HG03520 (cell line): Measurements from ENCODE around the gene FAF1.

ENCODE experiments used
- ATAC-seq: cut with Tn5 transposase; IDR thresholded peaks from one replicate; pipeline ENCODE4 v1.9.1; 2021; ENCODE audit warnings: mild to moderate bottlenecking, moderate library complexity; ENCODE audit not compliant: unreplicated experiment

Gene FAF1

DNA sequence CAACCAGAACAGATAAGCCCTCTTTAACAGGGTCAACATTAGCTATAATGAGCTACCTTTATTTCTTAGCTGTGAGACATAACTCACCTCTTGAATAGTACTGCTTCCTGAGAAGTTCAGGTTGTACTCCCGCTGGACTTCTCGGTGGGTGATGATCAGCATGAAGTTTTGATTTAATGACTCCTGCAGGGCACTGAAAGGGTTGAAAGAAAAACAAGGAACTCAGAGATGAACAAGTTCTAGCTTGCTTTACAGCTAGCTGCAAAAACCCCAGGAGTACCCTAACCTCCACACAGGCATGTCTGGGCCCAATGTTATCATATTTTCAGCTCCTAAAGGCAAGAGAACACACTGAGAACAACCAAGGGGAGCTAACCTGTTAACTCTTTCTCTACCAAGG lies 254.4 kb downstream of the FAF1 start:
- no peak for ATAC-seq

DNA sequence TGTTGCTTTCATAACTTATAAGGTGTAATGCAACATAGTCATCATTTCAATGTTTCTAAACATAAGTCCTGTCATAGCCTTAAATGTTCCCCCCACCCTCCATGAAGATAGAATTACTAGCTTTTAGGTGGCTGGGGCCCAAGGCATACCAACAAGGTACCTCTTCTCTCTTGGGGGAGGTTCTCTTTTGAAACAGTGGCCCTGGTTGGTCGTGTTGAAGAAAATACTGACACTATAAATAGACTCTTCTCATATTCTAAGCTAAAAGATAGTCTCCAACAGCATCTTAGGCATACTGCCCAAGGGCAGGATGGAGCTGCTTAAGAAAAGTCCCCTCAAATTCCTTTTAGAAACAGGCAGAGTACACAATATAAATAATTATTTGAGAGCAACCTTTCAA lies 255.0 kb downstream of the FAF1 start:
- no peak for ATAC-seq

DNA sequence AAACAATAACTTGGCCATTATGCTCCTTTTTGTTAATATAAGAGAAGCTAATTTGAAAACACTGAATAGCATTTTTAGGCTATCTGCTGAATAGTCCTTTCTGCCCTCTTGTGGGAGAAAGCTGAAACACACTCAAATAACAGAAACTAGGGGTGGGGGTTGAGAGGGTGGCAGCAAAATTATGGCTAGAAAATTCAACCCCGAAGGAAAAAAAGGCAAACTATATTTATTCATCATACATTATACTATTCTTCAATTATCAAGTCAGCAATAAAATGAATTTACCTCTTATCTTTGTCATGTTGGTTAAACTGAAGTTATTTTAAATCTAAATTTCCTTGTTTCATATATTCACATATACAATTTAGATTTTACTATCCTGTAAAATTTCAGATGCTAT lies 255.9 kb downstream of the FAF1 start:
- ATAC-seq = no peak

DNA sequence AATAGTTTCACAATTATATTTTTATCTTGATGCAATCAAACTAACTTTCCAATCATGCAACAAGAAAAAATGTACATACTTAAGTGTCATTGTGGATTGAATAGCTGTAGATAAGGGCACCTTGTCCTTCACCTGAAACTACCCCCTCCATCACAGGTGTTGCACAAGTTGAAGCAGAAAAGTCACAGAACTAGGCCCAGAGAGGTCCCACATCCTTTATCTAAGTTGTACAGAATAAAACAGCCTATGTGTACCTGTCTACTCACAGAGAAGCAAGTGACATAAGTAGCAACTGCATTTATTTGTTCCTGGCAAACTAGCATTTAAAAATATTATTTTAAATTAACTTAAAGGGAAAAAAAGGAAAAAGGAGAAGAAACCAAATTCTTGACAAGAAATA lies 256.8 kb downstream of the FAF1 start:
- ATAC-seq = no peak

DNA sequence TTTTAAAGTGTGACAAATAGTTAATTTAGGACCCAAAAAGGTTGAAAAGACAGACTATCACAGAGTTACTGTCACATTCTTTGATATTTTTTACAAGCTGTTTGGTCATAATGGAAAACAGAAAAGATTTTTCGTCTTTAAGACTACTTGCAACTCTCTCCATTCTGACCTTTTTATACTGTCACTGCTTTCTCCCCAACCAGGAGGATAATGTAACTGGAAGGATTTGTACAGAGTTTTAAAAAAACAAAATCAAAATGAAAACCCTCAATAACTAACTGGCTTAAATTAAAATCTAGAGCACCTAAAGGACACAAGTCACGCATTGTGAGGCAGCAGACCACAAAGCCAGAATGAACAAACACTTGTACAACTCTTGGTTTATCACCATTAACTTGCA lies 257.7 kb downstream of the FAF1 start:
- ATAC-seq = no peak

DNA sequence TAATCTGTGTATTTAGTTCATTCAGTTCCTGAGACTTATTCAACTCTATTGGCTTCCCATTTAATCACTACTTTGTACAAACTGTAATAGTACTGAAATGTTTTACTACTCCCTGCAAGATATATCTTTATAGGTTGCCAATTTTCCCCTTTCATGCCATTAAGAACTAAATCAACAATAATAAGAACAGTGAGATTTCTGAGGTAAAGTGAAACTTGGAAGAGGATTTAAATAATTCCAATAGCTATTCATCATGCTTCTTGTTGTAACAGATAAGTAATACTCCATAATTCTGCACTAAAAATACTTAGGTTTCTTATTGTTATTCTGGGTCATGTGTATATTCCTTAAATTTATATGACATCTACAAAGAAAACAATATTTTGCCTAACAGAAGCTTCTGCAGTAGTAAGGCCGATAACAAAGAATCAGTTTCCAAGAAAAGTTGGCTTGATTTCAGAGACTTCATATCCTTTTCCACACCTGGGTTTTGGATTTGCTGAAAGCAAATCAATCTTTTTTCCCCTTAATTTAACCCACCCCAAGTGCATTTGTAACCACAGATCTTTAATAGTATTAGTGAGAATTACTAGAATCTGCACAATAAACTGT lies 258.3 kb downstream of the FAF1 start:
- no peak for ATAC-seq

DNA sequence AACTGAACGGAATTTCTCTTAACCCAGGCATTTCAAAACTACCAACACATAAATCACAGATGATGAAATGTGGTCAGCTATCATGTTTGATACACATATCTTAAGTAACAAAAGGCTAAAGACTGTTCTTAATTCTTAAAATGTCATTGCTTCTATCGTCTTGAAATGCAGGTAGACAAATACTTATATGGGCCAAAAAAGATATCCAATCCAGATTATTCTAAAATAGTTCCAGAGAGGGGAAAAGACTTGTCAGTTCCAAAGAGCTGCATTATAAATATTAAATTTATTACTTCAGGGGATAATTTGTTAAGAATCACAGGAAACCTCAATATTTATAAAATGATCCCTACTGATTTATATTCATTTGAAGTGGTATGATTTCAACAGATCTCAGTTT lies 259.4 kb downstream of the FAF1 start:
- no peak for ATAC-seq

DNA sequence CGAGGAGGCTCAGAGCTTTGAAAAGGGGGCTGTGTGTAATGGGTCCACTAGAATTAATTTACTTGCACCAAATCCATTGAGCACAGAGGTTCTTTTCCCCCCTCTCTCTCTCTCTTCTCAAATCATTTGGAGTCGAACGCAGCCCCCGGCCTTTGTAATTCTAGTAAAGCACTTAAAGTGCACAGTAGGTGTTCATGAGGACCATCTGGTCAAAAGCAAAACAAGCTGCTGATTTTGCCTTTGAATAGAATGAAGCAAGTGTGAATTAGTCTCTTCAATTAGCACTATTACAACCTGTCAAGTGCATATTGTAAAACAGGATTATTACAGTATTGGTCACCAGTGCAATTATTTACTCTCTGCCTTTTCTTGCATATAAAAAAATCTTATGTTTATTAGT lies 259.9 kb downstream of the FAF1 start:
- no peak for ATAC-seq

DNA sequence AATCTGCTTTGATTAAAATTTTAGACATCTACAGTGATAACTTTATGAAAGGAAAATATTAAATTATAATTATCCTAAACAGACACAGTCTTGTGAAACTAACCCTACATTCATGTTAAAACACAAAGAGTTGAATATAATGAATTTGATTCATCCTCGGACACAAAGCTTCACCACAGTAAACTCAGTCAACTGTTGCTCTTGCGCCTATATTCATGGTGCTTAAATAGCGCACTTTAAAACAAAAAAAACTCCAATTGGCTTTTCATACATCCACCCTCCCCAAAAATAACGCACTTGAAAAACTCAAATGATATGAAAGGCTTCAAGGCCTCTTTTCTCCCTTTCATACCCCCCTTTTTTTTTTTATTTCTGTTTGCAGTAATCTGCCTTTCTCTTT lies 260.3 kb downstream of the FAF1 start:
- no peak for ATAC-seq

DNA sequence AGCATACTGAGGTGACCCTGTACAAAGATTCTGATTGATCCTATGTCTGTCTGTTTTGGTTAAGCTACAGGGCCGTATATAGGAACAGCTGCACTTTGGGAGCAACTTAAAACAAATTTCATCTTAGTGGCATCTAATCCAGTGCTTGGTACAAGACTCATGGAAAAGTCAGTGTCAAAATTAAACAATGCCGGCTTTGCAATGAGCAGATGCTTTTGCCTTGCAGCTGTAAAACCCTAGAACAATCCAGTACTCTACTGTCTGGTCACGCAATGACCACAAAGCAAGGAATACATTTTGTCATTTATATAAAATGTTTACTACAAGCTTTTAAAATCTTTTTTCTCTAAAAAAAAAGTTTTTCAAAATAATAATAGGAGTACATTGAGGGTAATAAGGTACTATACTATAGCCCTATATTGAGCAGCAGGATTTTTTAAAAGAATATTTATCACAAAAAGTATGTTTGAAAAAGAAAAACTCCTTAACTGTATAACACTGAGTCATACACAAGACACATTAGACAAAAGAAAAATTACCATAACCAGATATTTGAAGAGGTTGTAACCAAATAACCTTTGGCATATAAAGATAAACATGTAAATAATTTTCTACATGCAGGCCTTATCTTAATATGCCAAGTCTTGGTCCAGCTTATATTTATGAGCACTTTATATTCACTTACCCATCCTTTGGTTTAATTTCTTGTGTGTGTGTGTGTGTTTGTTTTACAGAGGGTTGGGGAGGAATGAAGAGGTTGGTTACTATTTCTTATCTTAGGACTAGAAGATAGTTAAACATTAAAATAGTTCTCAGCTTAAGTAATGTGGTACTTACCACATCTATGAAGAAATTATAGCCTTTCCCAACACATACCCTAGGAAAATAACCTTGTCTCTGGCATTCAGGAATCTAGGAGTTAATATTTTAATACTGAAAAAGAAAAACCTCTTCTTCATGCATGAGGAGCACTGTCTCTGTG lies 262.3 kb downstream of the FAF1 start:
- ATAC-seq = no peak

DNA sequence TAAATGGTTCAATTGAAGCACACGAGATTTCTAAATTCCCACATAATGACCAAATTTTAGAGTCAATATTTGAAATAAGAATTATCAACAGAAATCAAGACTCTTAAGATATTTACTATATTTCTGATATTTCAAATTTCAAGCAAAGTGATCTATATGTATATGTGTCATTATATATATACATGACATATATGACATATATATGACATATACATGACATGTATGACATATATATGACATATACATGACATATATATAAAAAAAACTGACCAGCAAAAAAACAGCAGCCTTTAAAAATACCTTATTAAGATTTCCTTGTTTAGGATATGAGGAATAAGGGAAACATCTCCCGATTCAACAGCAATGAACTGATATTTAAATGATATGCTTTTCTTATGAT lies 266.2 kb downstream of the FAF1 start:
- ATAC-seq = no peak

DNA sequence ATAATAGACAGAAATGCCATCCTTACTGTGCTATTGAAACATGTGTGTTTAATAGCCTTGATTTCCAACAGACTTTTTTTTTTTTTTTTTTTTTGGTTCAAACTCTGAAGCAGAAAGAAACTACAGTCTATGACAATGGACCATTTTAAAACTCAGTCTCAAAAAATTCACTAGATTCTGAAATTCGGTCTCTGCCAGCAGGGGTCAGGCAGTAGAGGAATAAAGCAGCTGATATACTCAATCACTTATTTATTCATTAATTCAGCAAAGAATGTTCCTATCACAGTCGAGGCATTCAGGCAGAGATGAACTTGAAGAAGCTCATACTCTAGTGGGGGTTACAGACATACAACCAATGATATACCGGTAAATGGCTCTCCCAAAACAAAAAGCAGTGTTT lies 275.9 kb downstream of the FAF1 start:
- no peak for ATAC-seq

DNA sequence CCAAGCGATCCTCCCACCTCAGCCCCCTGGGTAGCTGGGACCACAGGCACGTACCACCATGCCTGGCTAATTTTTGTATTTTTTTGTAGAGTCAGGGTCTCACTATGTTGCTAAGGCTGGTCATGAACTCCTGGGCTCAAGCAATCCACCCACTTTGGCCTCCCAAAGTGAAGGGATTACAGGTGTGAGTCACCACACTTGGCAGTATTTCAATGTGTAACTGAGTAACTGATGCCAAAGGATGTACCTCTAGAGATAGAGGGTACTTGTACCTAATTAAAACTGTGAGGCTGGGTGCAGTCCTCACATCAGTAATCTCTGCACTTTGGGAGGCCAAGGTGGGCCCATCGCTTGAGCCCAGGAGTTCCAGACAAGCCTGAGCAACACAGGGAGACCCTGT lies 278.1 kb downstream of the FAF1 start:
- no peak for ATAC-seq

DNA sequence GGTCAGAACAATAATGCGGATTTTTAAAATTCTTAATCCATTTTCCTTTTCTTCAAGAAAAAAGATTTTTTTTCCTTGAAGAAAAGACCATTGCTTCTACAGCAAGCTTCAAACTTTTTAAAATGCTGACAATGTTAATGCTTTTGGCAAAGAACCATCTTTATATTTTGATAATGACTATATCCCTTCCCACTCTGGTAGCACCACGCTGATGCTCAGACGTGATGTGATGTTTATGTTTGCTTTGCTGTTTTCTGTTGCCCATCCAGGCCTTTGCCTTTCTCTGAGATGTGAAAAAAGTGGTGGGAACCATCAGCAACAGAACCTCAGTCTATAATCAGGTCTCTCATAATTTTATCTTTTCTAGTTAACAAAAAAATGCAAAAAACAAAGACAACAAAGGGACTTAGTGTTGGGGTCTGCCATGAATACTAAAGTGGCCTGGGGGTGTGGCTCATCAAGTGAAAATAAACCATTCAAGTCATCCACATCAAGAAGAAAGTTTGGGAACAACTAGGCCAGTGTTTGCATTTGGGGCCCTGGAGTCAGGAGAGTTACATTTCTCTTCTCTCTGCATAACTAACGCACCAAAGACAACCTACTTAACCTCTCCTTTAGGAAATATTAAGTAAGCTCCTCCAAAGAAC lies 292.2 kb downstream of the FAF1 start:
- no peak for ATAC-seq

DNA sequence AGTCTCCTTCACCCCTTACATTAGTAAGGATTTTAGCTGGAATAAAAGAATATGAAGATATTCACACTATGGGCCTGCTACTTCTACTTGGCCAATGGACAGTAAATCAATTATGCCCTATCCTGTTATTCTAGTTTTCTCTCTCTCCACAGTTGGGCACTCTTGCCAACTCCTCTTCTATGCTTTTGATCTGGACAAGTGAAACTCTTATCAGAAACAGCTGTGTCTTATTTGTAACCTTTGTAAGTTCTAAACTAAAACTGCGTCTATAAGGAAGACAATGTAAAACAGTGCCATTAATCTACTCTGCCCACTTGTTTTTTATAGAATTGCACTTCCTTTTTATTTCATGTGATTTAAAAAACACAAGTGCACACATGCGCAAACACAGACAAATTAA lies 292.8 kb downstream of the FAF1 start:
- no peak for ATAC-seq

DNA sequence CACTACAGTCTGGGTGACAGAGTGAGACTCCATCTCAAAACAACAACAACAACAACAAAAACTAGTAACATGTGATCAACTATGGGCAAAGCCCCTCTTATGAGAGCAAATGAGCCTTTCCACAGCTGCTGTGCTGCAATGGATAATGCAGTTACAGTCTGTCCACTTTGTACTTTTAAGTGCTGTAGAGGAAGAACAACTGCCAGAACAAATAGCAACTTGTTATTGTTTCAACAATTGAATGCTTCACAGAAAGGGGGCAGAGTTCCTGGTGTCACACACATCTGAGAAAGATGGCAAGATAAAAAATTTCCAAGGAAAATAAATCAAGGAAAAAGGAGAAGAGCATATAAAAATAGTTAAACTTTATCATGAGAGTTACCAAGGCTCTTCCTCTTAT lies 293.2 kb downstream of the FAF1 start:
- ATAC-seq = no peak

DNA sequence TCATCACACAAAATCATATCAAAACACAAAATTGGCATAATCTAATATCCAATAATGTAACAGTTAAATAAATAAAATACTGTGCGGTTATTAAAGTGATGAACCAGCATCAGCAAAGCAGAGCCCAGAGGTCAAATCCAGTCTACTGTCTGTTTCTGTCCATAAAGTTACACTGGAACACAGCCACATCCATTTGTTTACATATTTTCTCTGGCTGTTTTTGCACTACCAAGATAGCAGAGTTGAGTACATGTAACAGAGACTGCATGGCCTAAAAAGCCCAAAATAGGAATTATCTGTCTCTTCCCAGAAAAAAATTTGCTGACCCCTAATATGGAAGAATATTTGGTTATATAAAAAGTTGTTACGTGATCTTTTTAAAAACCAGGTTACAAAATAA lies 294.7 kb downstream of the FAF1 start:
- ATAC-seq = no peak

DNA sequence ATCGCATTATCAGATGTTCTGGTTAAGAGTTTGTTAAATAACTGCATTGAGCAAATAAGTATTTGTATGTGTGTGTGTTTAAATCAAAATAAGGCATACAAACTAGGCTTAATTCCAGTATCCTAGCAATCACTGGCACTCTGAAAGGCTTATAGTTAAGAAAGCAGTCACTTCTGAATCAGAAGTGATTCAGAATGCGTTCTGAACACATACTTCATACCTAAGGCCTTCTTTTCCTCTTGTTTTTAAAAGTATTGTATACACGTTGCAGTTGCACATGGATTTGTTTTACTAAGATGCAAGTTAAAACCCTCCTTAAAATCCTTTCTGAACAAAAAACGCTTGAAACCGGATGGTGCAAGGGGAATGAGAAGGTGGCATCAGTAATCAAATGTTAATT lies 298.4 kb downstream of the FAF1 start:
- ATAC-seq = no peak

DNA sequence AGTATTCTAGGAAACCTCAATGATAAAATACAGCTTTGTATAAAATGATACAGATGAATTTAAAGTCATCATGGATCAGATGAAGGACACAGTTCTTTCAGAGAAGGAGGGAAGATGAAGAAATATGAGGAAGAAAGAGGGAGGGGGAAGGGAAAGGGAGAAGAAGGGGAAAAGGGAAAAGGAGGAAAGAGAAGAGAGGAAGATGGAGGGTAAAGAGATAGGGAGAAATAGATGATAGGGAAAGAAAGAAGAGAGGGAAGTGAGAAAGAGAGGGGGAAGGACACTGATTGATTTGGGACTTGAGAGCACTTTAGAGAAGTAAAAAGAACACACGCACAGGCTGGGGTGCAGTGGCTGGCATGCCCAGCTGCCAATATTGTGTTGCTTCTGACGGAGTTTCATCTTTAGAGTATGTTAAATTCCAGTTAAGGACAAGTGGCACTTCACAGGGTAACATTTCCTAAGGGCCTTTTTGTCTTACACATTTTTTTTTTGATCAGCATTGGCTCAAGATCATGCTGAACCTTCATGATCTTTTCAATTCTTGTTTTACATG lies 300.9 kb downstream of the FAF1 start:
- ATAC-seq = no peak

DNA sequence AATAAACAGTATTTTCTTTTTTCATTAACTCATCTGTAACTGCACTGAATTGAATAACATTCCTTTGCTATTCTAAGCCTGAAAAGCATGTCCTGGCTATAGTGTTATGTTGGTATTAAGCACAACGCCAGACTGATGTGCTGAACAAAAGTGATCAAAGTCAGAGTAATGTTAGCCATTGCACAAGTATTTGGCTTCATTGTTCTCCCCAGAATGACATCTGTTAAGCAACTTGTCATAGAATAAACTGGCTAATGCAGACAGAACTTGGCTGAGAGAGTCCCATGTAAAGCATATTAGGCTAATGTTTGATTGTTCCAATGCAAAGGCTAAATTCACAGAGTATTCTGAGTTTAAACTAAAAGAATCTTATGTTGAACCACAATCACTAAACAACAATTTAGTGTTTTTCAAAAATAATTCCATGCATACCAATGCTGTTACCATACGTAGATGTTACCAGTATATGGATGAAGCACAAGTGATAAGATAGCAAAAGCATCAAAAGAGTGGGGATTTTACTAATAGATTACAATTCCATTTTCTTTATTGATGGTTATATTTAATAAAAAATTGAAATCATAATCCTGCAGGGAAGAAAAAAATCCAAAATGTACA lies 301.5 kb downstream of the FAF1 start:
- ATAC-seq = no peak

DNA sequence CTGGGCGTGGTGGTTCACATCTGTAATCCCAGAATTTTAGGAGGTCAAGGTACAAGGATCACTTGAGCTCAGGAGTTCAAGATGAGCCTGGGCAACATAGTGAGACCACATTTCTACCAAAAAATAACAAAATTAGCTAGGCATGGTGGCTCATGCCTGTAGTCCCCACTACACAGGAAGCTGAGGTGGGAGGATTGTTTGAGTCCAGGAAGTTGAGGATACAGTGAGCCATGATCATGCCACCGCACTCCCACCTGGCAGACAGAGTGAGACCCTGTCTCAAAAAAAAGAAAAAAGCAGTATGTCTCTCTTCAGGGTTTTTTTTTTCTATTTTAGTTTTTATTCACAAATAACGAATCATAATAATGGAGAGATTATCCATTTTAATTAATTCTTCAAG lies 303.1 kb downstream of the FAF1 start:
- no peak for ATAC-seq
